Activated T-helper 17 cell treated with anti-CD3 and anti-CD28 coated beads, Interleukin-2, amount 50 U/mL, for 72 hours (primary cell): Measurements from ENCODE around the gene CEMIP2. TPM values are rescaled to one million over a fixed set of nuclear protein-coding genes. Genes with fewer than 3 reads are reported as not detected.
A peak's percentile ranks its signal among the peaks of the same experiment; 100 is the strongest.

Experiments used
- ATAC-seq: fragments of 150-1000 bp; cut with Tn5 transposase; replicated peaks from 2 replicates; pipeline ENCODE4 v1.10.0; 2021; ENCODE audit warnings: mild to moderate bottlenecking, moderate library complexity
- H3K27ac Mint-ChIP-seq: one replicate; pipeline ENCODE4 v1.8.0; 2022; ENCODE audit warnings: mixed read lengths
- H3K27me3 Mint-ChIP-seq: one replicate; pipeline ENCODE4 v1.8.0; 2022; ENCODE audit warnings: mixed read lengths
- H3K36me3 Mint-ChIP-seq: one replicate; pipeline ENCODE4 v1.8.0; 2022; ENCODE audit warnings: low read depth, mild to moderate bottlenecking, mixed read lengths
- H3K4me1 Mint-ChIP-seq: one replicate; pipeline ENCODE4 v1.8.0; 2022; ENCODE audit warnings: mixed read lengths
- H3K4me3 Mint-ChIP-seq: one replicate; pipeline ENCODE4 v1.8.0; 2022; ENCODE audit warnings: mild to moderate bottlenecking, mixed read lengths
- H3K9me3 Mint-ChIP-seq: one replicate; pipeline ENCODE4 v1.8.0; 2022; ENCODE audit warnings: mixed read lengths
- total RNA-seq, 2 donors: library from RNA; stranded (reverse); gene quantifications; one replicate each; pipeline ENCODE4 v1.2.3, GENCODE V29; 2022

Gene CEMIP2
- total RNA-seq, 2 donors from 2014 or later = 75.3 to 89.1 TPM

DNA sequence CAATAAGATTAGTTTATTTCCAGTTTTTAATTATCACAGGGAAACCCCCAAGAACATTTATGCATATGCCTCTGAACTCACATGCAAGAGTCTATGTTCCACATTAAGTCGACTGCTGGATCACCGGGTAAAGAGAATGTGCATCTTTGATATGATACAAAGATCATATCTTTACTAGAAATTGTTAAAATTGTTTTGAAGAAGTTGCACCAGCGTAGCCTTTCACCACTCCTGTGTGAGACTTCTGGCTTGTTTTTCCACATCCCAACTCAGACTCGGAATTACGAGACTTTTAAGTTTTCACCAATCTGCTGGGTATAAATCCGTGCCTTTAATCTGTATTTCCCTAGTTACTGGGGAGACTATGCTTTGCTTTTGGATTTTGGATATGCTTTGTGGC, 113.2 kb downstream of the CEMIP2 start:
- Mint-ChIP-seq H3K4me1 (peaks cover 3% of the 10 kb centered on the region), H3K27me3 (no peaks in the 10 kb centered on the region), H3K4me3 (no peak overlapping the region), H3K36me3 (no peaks in the 10 kb centered on the region), H3K9me3 (peaks cover 12% of the 10 kb centered on the region), H3K27ac (no peak overlapping the region)
- no peak for ATAC-seq

DNA sequence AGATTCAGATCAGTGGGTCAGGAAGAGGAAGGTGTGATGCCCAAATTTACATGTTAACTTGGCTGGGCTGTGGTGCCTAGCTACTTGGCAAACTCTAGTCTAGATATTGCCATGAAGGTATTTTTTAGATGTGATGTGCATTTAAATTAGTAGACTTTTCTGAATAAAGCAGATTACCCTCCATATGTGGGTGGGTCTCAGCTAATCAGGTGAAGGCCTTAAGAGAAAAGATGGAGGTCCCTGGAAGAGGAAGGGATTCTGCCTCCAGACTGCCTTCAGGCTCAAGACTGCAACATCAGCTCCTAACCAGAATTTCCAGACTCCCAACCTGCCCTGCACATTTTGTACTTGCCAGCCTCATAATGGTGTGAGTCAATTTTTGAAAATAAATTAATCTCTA, 115.8 kb downstream of the CEMIP2 start:
- Mint-ChIP-seq H3K9me3 (peaks cover 9% of the 10 kb centered on the region), H3K27me3 (no peaks in the 10 kb centered on the region), H3K27ac (no peak overlapping the region), H3K4me1 (peaks cover 15% of the 10 kb centered on the region), H3K4me3 (no peak overlapping the region), H3K36me3 (no peaks in the 10 kb centered on the region)
- ATAC-seq = no peak

DNA sequence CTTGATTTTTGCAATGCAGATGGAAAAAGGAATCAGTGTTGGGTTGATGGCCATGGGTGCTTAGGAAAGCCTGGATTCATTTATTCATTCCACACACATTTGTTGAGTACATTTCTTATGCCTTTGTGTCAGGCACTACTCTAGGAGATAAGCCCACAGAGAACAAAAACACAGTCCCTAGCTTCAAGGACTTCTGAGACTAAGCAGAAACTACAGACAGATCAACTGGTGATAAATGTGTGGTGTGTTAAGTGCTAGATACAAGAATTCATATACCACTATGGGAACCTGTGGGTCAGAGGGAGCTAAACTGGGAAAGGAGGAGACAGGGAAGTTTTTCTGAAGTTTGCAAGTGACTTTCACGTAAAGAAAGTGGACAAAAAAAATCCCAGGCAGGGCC, 119.9 kb downstream of the CEMIP2 start:
- Mint-ChIP-seq H3K27ac (no peak overlapping the region), H3K36me3 (no peaks in the 10 kb centered on the region), H3K4me3 (no peak overlapping the region), H3K9me3 (peaks cover 4% of the 10 kb centered on the region), H3K4me1 (peaks cover 26% of the 10 kb centered on the region), H3K27me3 (no peaks in the 10 kb centered on the region)
- ATAC-seq = no peak

DNA sequence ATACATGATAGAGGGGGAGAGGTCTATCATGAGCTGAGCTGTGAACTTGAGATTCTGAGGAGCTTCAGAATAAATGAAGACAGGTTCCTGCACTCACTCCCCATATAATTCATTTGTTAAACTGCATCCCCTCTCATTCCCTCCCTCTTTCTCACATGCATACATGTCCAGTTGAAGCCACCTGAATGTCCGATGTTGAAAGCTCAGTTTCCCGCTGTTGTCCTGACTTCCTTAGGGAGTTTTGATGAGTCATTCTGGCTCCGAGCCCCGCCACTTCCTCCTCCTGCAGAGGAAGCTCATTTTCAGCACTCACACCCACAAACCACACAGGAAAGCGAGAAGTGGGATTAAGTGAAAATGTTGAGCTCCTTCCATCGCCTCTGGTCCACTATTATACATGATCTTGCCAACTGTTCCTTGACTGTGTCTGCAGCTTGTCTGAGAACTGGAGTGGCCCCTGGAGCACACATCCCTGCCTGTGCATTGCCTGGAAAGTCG, 121.2 kb downstream of the CEMIP2 start:
- ATAC-seq = no peak
- Mint-ChIP-seq H3K36me3 (no peaks in the 10 kb centered on the region), H3K27ac (peak overlapping the region; percentile 29), H3K9me3 (peaks cover 4% of the 10 kb centered on the region), H3K27me3 (no peaks in the 10 kb centered on the region), H3K4me1 (peaks cover 26% of the 10 kb centered on the region), H3K4me3 (peak overlapping the region; percentile 66)

DNA sequence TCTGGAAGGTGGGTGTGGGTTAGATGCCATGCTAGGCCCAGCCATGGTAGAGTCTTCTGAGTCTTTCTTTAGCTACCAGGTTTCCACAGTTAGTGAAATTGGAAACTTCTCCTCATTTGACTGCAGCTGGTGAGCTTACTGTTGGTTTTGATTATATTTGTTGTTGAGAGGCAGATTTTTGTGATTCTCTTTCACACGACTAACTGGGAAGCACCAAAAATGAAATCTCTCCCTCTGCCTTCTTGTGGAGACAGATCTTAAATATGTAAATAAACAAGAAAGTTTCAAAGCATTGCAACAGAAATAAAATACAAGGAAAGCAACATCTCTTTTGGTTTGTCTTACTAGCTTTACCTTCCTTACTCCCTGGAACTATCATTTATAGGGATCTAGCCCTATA, 122.2 kb downstream of the CEMIP2 start:
- Mint-ChIP-seq H3K4me1 (peaks cover 26% of the 10 kb centered on the region), H3K27me3 (no peaks in the 10 kb centered on the region), H3K27ac (peak overlapping the region; percentile 36), H3K9me3 (peaks cover 4% of the 10 kb centered on the region), H3K36me3 (no peaks in the 10 kb centered on the region), H3K4me3 (no peak overlapping the region)
- no peak for ATAC-seq

DNA sequence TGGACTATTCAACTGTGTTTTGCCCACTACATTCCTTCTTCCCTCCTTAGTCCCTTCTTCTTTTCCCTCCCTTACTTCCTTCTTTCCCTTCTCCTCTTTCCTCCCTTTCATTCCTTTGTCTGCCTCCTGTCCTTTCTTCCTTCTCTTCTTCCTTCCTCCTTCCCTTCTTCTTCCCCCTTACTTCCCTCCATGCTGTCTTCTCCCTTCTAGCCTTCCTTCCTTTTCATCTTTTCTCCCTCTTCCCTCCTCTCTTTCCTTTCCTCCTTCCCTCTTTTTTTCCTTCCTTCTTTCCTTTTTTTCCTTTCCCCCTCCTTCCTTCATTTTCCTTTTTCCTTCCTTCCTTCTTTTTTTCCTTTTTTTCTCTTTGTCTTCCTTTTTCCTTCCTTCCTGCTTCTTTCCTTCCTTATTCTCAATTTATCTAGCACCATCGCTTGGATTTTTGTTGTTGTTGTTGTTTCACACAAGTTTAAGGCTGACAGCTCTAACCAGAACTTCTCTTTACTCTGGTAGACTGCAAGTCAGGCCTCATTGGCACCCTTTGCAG, 123.4 kb downstream of the CEMIP2 start:
- Mint-ChIP-seq H3K9me3 (peaks cover 4% of the 10 kb centered on the region), H3K4me3 (no peak overlapping the region), H3K27ac (peak overlapping the region; percentile 55), H3K27me3 (no peaks in the 10 kb centered on the region), H3K36me3 (no peaks in the 10 kb centered on the region), H3K4me1 (peaks cover 20% of the 10 kb centered on the region)
- no peak for ATAC-seq

DNA sequence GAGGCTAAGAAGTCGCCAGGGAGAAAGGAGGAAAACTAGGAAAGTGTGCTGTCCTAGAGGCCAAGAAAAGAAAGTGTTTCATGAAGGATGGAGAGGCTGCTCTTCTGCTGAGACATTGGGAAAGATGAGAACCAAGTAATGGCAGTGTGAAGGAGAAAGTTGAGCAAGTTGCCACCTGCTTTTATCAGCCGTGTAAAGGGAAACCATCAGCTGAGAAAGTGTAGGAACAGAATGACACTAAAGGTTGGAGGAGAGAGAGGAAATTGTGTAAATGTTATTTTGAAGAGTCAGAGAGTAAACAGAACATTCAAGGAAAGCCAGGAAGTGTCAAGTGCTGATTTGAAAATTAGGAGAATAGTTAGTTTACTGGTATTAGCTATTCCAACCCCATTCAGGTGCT, 125.0 kb downstream of the CEMIP2 start:
- no peak for ATAC-seq
- no peak overlapping the region for H3K27ac Mint-ChIP-seq
- H3K4me3 Mint-ChIP-seq = no peak overlapping the region
- H3K4me1 Mint-ChIP-seq = peaks cover 30% of the 10 kb centered on the region
- peaks cover 4% of the 10 kb centered on the region for H3K9me3 Mint-ChIP-seq
- H3K27me3 Mint-ChIP-seq = no peaks in the 10 kb centered on the region
- H3K36me3 Mint-ChIP-seq = no peaks in the 10 kb centered on the region

DNA sequence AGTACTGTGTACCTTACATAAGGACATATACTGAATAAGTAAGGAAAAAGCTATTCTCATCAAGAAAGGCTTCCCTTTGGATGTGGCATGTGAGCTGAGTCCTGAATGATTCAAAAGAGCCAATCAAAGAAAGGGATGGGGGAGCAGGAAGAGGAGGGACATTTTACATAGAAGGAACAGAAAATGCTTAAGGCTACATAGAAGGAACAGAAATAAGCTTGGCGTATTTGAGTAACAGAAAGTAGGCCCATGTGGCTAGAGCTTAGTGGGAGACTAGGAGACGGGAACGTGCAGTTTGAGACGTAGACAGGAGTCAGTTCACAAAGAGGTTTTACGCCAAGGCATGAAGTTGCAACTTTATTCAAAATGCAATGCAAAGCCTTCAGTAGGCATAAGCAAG, 126.3 kb downstream of the CEMIP2 start:
- Mint-ChIP-seq H3K4me1 (peaks cover 23% of the 10 kb centered on the region), H3K27me3 (no peaks in the 10 kb centered on the region), H3K4me3 (no peak overlapping the region), H3K36me3 (no peaks in the 10 kb centered on the region), H3K9me3 (peaks cover 4% of the 10 kb centered on the region), H3K27ac (no peak overlapping the region)
- ATAC-seq = no peak

DNA sequence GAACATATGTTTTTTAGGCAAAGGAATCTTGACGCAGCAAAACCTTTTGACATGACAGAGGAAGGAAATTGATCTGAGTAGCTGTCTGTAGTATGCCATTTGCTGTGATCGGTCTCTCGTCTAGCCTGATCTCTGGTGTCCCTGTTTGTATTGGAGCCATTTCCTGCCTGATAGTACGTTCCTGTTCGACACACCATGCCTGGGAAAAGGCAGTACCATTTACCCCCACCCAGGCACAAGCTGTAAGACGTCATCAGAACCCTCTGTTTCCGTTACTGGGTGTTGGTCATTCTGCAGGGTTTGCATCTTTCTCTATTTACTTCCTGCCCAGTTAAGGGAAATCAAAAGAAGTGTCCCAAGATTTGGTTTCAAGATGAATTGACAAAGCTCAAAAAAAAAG, 129.7 kb downstream of the CEMIP2 start:
- H3K27me3 Mint-ChIP-seq = no peaks in the 10 kb centered on the region
- H3K4me1 Mint-ChIP-seq = peaks cover 16% of the 10 kb centered on the region
- H3K36me3 Mint-ChIP-seq = no peaks in the 10 kb centered on the region
- peak; percentile 81 for ATAC-seq
- peak overlapping the region; percentile 53 for H3K27ac Mint-ChIP-seq
- H3K9me3 Mint-ChIP-seq = no peaks in the 10 kb centered on the region
- peak overlapping the region; percentile 76 for H3K4me3 Mint-ChIP-seq

DNA sequence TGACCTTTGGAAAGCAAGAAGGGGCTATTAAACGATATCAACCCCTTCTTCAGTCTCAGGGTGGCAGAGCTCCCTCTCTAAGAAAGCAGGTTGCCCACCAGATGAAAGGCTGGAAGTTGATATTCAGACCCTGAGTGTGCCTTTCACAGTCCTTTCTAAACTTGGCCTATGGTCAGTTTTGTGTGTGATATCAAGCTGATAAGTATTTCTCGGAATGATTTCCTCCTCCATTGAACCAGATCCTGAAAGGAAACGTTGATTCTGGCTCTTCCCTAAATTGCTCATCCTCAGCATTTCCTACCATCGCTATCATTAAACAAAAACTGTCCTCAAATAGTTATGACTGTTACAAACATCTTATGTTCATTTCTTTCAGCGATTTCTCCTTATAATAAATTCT, 130.4 kb downstream of the CEMIP2 start:
- no peaks in the 10 kb centered on the region for H3K27me3 Mint-ChIP-seq
- peak overlapping the region; percentile 76 for H3K4me3 Mint-ChIP-seq
- H3K27ac Mint-ChIP-seq = peak overlapping the region; percentile 53
- peaks cover 16% of the 10 kb centered on the region for H3K4me1 Mint-ChIP-seq
- H3K9me3 Mint-ChIP-seq = no peaks in the 10 kb centered on the region
- ATAC-seq = no peak
- no peaks in the 10 kb centered on the region for H3K36me3 Mint-ChIP-seq

DNA sequence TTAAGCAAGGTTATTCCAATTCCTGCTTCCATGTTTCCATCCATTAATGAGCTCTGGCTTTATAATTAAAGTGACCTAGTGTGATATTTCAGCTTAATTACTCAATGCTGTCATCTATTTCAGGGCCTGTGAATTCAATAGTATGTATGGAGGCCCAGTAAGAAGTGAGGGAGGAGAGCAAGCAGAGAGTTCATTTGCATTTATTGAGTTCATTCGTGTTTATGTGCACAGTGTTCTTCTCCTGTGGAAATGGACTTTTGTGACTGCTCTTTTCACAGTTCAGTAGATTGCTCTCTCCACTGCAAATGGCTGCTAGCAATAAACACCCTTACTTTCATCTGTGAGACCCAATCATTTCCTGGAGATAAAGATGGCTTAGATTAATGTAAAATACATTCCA, 130.9 kb downstream of the CEMIP2 start:
- H3K36me3 Mint-ChIP-seq = no peaks in the 10 kb centered on the region
- no peak overlapping the region for H3K4me3 Mint-ChIP-seq
- H3K27ac Mint-ChIP-seq = no peak overlapping the region
- H3K9me3 Mint-ChIP-seq = no peaks in the 10 kb centered on the region
- no peaks in the 10 kb centered on the region for H3K27me3 Mint-ChIP-seq
- ATAC-seq = no peak
- peaks cover 16% of the 10 kb centered on the region for H3K4me1 Mint-ChIP-seq

DNA sequence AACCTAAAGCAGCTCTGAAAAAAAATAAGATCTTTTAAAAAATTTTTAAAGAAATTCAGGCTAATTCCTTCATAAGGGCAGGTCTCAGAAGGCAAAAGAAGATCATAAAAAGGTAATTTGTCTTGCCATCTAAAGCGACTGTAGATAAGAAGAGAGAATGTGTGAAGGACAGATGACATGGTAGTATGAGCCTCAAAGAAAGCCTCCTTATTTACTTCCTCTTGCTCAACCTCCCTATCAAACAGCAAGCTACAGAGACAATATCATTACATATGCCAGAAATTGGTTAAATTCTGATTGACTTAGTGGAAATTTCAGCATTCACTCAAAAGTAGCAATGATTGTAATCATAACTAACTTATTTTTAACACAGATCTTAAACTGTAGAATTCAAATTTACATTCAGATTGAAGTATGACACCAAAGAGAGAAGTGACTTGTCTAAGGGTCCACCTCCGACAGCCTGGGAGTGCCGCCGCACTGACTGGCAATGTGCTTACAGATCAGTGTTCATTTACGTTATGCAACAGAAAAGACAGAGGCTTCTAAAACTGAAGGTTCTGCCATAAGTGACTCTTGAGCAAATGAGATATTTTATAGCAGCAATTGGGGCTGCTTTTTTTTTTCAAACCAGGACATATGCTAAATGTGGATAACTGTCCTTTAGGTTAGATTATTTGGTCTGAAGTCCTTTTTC, 132.0 kb downstream of the CEMIP2 start:
- Mint-ChIP-seq H3K9me3 (no peaks in the 10 kb centered on the region), H3K4me1 (peaks cover 16% of the 10 kb centered on the region), H3K27me3 (no peaks in the 10 kb centered on the region), H3K4me3 (no peak overlapping the region), H3K36me3 (no peaks in the 10 kb centered on the region), H3K27ac (no peak overlapping the region)
- ATAC-seq = no peak

DNA sequence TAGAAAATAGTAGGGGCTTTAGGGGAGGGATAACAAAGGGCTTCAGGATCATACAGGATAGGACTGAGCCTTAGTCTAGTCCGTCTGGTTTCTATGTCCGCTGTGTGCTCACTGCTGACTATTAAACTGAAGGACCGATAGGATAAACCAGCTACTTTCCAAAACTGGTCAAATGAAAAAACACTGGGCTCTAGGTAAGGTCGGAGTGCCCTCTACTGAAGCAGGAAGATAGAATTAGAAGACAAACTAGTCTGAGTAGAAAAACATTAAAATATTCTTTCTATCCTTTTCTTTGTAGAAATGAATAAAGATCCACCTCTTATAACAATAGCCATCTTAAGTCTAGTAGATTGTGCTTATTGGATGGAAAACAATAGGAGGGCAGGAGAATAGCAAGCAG, 133.6 kb downstream of the CEMIP2 start:
- Mint-ChIP-seq H3K4me3 (no peak overlapping the region), H3K9me3 (no peaks in the 10 kb centered on the region), H3K27me3 (no peaks in the 10 kb centered on the region), H3K36me3 (no peaks in the 10 kb centered on the region), H3K27ac (no peak overlapping the region), H3K4me1 (peaks cover 22% of the 10 kb centered on the region)
- ATAC-seq = no peak
